Measurements from ENCODE around the gene PDPR. TPM values are rescaled to one million over a fixed set of nuclear protein-coding genes. Genes with fewer than 3 reads are reported as not detected.

PDPR gene
- total RNA-seq, 1 experiment from 2014 or later, result 28.5 TPM

DNA sequence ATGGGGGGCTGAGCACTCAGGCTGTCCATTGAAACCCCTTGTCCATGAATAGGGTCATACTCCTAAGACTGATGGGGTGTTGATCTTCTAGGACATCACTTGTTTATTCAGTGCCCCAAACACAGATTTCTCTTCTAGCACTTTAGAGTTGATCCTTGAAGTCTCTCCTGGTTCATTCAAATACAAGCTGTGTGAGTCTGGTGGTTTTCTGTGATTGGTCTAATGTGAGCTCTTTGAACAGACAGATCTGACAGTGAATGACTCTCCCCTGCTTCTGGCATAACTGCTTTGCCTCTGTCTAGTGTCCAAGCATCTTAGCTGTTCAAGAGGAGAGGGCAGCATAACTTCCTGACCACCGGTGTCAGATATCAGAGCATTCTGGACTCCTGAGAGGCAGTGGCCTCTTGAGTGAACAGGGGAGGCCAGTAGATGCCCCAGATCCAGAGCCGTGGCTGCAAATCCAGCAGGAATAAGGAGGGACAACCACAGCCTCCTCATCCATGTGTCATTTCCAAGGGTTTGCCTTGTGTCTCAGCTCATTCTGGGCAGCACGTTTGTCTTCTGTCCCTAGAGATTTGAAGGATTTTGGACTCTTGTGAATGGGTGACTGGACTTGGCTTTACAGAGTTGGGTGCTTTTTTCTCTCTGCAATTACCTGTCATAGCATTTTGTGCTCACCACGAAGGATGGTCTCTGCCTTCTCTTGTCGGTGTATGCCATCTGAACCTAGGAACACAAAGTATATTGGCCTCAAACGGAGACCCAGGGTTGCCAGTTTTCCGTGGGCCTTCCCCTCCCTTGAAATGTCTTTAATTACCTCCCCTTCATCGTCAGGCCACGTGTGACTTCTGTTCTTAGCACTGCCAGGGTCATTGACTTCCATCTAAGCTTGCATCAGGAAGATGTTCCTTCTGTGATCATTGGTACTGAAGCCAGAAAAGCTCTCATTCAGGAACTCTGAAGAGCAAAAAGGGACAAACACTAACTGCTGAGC is 45.5 kb downstream of the PDPR start:
- DNase-seq (ENCODE audit: low spot score) (no peak), ATAC-seq (no peak)
- H3K27me3 Mint-ChIP-seq (ENCODE audit: low read depth), result no peaks in the 10 kb centered on the region
- CTCF ChIA-PET, result no interaction called here
- peaks cover 3% of the 10 kb centered on the region for H3K36me3 Mint-ChIP-seq
- TF ChIP-seq, protein P1, sequence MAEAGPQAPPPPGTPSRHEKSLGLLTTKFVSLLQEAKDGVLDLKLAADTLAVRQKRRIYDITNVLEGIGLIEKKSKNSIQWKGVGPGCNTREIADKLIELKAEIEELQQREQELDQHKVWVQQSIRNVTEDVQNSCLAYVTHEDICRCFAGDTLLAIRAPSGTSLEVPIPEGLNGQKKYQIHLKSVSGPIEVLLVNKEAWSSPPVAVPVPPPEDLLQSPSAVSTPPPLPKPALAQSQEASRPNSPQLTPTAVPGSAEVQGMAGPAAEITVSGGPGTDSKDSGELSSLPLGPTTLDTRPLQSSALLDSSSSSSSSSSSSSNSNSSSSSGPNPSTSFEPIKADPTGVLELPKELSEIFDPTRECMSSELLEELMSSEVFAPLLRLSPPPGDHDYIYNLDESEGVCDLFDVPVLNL (CRISPR knock-in tag; IDR thresholded peaks at IDR 0.05; ENCODE audit: borderline replicate concordance, low read depth), result no peak
- TF ChIP-seq AR (CRISPR knock-in tag; IDR thresholded peaks at IDR 0.05), result no peak
- TF ChIP-seq ZNF263 (CRISPR knock-in tag; IDR thresholded peaks at IDR 0.05; ENCODE audit: low read depth), result no peak
- TF ChIP-seq GTF2I (CRISPR knock-in tag; conservative IDR thresholded peaks at IDR 0.05), result no peak
- no peak for TF ChIP-seq ZNF121 (CRISPR knock-in tag; IDR thresholded peaks at IDR 0.05)
- TF ChIP-seq SMAD4 (CRISPR knock-in tag; IDR thresholded peaks at IDR 0.05), result no peak
- TF ChIP-seq, protein P2, sequence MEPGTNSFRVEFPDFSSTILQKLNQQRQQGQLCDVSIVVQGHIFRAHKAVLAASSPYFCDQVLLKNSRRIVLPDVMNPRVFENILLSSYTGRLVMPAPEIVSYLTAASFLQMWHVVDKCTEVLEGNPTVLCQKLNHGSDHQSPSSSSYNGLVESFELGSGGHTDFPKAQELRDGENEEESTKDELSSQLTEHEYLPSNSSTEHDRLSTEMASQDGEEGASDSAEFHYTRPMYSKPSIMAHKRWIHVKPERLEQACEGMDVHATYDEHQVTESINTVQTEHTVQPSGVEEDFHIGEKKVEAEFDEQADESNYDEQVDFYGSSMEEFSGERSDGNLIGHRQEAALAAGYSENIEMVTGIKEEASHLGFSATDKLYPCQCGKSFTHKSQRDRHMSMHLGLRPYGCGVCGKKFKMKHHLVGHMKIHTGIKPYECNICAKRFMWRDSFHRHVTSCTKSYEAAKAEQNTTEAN (CRISPR knock-in tag; IDR thresholded peaks at IDR 0.05), result no peak
- no peak for TF ChIP-seq MXD4 (CRISPR knock-in tag; IDR thresholded peaks at IDR 0.05; ENCODE audit: borderline replicate concordance)
- no peaks in the 10 kb centered on the region for H3K9me3 Mint-ChIP-seq
- no peaks in the 10 kb centered on the region for H3K4me1 Mint-ChIP-seq
- no peak overlapping the region for H3K27ac Mint-ChIP-seq
- POLR2A ChIA-PET, result no interaction called here
- no peak overlapping the region for H3K4me3 Mint-ChIP-seq

- Mint-ChIP-seq H3K4me3 (no peak overlapping the region), H3K27ac (no peak overlapping the region), H3K9me3 (no peaks in the 10 kb centered on the region), H3K27me3 (ENCODE audit: low read depth) (no peaks in the 10 kb centered on the region), H3K36me3 (peaks cover 3% of the 10 kb centered on the region), H3K4me1 (no peaks in the 10 kb centered on the region)
- DNase-seq (ENCODE audit: low spot score), result no peak
- ATAC-seq, result no peak
- TF ChIP-seq NFATC4 (CRISPR knock-in tag; IDR thresholded peaks at IDR 0.05) (no peak), NR3C1 (CRISPR knock-in tag; conservative IDR thresholded peaks at IDR 0.05; ENCODE audit: low read depth) (no peak), OVOL2 (CRISPR knock-in tag; IDR thresholded peaks at IDR 0.05; ENCODE audit: borderline replicate concordance) (no peak), ZNF532 (CRISPR knock-in tag; IDR thresholded peaks at IDR 0.05; ENCODE audit: borderline replicate concordance) (no peak), CREB1 (CRISPR knock-in tag; IDR thresholded peaks at IDR 0.05) (no peak), NR1H2 (CRISPR knock-in tag; IDR thresholded peaks at IDR 0.05) (no peak), MYBL2 (CRISPR knock-in tag; IDR thresholded peaks at IDR 0.05) (no peak), ZNF416 (CRISPR knock-in tag; IDR thresholded peaks at IDR 0.05) (no peak)
- TF ChIP-seq, protein P3, sequence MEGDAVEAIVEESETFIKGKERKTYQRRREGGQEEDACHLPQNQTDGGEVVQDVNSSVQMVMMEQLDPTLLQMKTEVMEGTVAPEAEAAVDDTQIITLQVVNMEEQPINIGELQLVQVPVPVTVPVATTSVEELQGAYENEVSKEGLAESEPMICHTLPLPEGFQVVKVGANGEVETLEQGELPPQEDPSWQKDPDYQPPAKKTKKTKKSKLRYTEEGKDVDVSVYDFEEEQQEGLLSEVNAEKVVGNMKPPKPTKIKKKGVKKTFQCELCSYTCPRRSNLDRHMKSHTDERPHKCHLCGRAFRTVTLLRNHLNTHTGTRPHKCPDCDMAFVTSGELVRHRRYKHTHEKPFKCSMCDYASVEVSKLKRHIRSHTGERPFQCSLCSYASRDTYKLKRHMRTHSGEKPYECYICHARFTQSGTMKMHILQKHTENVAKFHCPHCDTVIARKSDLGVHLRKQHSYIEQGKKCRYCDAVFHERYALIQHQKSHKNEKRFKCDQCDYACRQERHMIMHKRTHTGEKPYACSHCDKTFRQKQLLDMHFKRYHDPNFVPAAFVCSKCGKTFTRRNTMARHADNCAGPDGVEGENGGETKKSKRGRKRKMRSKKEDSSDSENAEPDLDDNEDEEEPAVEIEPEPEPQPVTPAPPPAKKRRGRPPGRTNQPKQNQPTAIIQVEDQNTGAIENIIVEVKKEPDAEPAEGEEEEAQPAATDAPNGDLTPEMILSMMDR (IDR thresholded peaks at IDR 0.05), result no peak
- ChIA-PET CTCF (no interaction called here), POLR2A (no interaction called here)
These were observed 46.3 kb downstream of the PDPR start for GRCh38 chr16:70160388-70160787.
